Measurements from ENCODE around the gene LSM7.

Gene LSM7

DNA sequence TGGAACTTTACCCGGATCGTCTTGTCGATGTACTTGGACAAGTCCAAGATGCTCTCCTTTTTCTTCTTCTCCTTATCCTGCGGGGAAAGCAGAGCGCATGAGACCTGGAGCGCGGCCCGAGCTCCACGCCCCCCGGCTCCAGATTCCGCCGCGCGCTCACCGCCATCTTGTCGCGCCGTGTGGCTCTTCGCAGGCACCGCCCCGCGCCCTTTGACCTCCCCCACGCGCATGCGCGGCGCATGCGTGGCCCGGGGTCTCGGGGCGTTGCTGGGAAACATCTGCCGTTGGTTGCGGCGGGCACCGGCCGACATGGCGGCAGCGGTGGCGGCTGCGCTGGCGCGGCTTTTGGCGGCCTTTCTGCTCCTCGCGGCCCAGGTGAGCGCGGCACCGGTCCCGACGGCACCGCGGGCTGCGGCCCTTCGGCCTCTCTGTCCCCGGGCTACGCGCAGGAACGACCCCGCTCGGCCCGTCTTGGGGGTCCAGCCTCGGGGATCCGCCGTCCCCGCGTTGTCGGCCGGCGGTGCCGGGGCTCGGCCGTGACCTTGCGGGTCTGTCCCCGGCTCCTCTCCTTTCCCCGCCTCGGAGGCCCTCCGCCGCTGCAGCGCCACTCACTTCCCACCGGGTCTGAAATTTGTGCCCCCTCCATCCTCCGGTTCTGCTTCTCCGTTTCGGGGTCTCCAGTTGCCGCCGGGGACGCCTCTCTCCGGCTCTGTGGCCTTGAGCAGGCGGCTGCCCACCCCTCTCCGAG lies at the start of gene LSM7, which contains the start of gene SPPL2B:
Gene LSM7 (minus strand): TSS at position 186 of the 748 bp plus-strand sequence. CDS start 20 bp downstream, at position 166.
Gene SPPL2B (plus strand): TSS at position 284 of the 748 bp plus-strand sequence. CDS start 26 bp downstream, at position 310.
- peak; percentile 100 for DNase-seq (ENCODE audit: low spot score)

DNA sequence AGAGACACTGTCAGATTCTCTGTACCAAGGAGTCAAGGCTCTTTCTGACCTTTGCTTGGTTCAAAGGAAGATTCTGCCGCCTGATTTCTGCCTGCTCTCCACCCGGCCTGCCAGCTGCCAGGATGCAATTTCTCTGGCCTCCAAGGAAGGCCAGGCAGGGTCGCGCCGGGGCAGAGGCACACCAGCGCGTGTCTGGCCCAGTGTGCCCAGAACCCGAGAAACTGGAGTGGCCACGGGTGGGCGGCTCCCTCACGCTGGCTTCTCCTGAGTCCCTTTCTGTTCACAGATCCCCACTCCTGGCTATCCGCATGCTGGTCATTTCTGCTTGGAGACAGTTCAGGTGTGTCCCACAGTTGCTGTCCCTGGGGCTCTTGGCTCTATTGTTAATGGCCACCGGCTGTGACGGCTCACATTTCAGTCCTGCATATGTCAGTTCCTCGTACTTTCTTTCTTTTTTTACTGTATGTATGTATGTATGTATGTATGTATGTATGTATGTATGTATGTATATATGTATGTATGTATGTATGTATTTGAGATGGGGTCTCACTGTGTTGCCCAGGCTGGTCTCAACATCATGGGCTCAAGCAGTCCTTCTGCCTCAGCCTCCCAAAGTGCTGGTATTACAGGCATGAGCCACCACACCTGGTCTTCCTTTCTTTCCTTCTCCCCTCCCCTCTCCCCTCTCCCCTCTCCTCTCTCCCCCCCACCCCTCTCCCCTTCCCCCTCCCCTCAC lies 48.6 kb upstream of the LSM7 start:
- no peak for DNase-seq (ENCODE audit: low spot score)

DNA sequence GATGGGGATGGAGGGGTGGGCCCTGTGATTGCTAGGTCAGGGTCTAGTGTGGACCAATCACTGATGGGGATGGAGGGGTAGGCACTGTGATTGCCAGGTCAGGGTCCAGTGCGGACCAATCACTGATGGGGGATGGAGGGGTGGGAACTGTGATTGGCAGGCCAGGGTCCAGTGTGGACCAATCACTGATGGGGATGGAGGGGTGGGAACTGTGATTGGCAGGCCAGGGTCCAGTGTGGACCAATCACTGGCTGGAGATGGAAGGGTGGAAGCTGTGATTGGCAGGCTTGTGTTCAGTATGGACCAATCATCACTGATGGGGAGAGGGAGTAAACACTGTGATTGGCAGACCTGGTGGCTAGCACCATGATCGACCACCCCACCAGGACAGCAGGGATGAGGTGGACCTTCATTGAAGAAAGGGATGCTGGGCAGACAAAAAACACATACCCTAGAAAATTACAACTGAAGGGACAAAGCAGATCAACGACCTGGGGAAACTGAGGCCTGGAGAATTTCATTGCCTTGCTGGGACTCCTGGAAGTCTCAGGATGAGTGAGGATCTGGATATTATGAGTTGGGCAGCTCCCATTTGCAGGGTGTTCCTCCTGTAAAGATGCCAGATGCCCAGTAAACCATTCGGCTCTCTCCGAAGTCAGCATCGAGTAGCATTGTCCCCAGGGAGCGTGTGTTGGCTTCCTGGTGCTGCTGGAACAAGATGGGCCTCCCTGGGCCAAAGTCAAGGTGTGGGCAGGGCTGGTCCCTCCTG lies 47.2 kb upstream of the LSM7 start:
- DNase-seq (ENCODE audit: low spot score), result no peak

DNA sequence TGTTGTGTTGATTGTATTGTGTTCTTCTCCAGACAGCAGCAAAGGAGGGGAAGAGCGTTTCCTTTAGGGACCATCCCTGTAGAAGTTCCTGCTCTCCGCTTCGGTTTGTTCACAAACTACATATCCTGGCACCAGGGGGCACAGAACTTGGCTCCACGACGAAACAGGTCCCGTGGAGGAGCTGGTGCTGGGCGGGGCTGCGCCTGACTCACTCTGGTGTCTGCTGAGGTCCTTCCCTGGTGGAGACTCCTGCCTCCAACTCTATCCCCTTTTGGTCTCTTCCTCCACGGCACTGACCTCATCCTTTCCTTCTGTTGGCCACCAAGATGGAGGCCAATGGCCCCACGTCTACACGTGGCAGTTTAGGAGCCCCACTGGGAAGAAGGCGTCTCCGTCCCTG lies 46.4 kb upstream of the LSM7 start:
- DNase-seq (ENCODE audit: low spot score), result no peak

- no peak for DNase-seq (ENCODE audit: low spot score)
These were observed 43.8 kb upstream of the LSM7 start for GRCh38 chr19:2372076-2372612.

DNA sequence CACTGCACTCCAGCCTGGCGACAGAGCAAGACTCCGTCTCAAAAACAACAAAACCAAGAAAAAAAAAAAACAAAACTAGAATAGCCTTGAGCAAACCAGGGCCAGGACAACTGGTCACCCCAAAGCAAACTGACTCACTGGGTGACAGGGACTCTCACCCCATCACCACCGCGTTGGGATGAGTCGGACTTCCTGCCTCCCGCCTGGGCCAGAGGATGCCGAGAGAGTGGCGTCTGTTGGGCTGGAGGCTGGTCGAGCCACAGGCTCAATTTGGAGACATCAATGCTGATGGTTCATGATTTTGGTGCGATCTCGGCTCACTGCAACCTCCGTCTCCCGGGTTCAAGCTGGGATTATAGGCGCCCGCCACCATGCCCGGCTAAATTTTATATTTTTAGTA lies 43.3 kb upstream of the LSM7 start:
- peak; percentile 51 for DNase-seq (ENCODE audit: low spot score)

- no peak for DNase-seq (ENCODE audit: low spot score)
These were observed 37.0 kb upstream of the LSM7 start for GRCh38 chr19:2365201-2365970.

GRCh38 chr19:2363419-2363818 lies 35.0 kb upstream of the LSM7 start:
- DNase-seq (ENCODE audit: low spot score), result no peak

- no peak for DNase-seq (ENCODE audit: low spot score)
These were observed 34.5 kb upstream of the LSM7 start for GRCh38 chr19:2362970-2363300.

- DNase-seq (ENCODE audit: low spot score), result no peak
These were observed 33.9 kb upstream of the LSM7 start for GRCh38 chr19:2362046-2362969.

DNA sequence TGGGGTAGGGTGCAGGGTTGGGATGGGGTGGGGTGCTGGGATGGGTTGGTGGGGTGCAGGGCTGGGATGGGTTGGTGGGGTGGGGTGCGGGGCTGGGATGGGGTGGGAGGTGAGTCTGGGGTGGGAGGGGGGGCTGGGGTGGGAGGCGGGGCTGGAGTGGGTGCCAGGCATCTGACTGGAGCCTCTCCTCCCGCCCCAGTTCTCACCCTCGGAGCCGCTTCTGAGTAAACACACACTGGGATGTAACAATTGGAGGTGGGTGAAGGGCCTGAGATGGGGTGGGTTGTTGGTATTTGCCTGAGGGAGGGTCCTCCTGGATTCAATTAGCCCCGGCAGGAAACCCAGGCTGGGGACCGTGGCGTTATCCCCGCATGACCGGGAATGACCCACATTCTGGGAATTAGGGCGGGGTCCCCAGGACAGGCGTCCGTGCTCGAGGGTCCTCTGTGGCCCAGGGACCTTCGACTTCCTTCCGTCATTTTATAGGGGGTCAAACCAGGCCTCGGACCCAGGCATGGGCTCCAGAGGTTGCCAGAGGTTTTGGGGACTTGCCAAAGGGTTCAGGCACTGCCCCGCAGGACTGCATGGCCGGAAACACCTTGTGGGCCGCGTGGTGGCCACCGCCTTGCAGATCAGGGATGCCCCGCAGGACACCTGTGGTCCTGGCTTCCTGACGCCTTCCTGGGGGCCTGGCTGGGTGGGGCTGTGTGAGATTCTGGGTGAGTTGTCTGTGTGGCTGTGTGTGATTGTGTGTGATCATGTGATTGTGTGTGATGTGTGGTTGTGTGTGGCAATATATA lies 33.1 kb upstream of the LSM7 start:
- DNase-seq (ENCODE audit: low spot score), result no peak

- DNase-seq (ENCODE audit: low spot score), result no peak
These were observed 32.4 kb upstream of the LSM7 start for GRCh38 chr19:2360833-2361232.

DNA sequence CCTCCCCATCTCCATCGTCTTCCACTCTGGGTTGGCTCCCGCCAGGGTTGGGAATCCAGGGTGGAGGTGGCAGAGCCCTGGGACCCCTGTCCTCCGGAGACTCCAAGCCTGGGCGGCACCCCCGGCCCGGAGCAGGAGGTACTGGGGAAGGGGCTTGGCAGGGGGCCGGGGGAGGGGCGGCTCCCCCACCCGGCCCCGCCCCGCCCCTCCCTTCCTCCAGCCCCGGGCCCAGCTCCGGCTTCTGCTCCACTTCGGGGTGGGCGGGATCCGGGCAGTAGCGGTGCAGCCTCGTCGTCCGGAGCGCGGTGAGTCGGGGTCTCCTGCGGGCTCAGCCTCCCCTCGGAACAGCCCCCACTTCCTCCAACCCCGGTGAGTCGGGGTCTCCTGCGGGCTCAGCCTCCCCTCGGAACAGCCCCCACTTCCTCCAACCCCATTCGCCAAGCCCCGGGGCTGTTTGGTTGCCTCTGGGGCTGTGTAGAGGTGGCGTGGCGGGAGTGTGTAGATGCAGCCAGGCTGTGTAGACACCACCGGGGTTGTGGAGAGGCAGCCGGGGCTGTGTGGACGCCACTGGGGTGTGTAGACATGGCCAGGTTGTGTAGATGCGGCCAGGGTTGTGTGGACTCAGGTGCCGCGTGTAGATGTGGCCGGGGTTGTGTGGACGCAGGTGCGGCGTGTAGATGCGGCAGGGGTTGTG lies 31.8 kb upstream of the LSM7 start, which contains the start of gene TMPRSS9:
Gene TMPRSS9 (plus strand): TSS at position 274 of the 694 bp plus-strand sequence. CDS start 29,521 bp downstream, outside the sequence.
- no peak for DNase-seq (ENCODE audit: low spot score)

DNA sequence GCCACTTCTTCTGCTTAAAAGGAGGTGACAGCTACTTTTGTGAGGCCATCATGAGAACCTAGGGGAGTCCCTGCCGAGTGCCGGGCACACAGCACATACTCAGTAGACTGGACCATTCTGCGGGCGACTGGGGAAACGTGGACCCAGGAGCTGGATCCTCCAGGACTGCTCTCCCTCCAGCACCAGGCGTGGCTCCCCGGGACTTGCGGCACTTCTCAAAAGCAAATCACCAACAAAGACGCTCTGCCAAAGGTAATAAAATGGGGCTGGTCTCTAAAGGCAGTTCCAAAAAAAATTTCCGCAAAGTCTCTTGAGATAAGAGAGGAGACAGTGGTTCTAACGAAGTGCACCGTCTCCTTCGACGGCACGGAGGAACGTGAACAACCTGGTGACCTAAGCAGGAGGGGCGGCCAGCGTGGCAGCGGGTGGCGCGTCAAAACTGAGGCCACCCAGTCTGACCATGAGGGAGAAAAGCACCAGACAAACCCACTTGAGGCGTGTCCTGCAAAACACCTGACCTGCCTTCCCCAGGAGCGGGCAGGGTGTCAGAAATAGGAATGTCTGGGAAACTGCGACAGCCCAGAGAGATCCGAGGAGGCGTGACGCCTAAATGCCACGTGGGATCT lies 30.3 kb upstream of the LSM7 start:
- no peak for DNase-seq (ENCODE audit: low spot score)

DNA sequence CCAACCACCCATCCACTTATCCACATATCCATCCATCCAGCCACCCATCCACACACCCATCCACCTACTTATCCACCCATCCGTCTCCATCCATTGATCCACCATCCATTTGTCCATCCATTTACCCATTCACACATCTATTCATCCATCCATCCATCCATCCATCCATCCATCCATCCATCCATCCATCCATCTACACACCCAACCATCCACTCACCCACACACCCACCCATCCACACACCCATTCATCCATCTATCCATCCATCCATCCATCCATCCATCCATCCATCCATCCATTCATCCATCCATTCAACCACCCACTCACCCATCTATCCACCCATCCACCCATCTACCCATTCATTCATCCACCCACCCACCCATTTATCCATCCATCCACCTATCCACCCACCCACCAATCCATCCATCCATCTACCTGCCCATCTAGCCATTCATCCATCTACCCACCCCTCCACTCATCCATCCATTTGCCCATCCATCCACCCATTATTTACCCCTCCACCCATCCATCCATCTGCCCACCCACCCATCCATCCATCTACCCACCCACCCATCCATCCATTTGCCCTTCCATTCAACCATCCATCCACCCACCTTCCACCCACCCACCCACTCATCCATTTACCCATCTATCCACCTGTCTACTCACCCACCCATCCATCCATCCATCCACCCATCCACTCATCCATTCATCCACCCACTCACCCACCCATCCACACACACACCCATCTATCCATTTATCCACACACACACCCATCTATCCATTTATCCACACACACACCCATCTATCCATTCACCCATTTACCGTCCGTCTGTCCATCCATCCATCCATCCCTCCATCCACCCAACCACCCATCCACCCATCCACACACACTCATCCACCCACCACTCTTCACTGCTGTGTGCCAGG lies 29.2 kb upstream of the LSM7 start:
- no peak for DNase-seq (ENCODE audit: low spot score)

GRCh38 chr19:2356036-2356646 lies 27.8 kb upstream of the LSM7 start:
- no peak for DNase-seq (ENCODE audit: low spot score)

All from GM03348 (cell line).